ENCODE measurements around the gene KCNK6. TPM values are rescaled to one million over a fixed set of nuclear protein-coding genes. Genes with fewer than 3 reads are reported as not detected.

KCNK6 gene
- total RNA-seq, 1 experiment from 2014 or later = 18.3 TPM

GRCh38 chr19:38367041-38367440 is 47.4 kb downstream of the KCNK6 start:
- ATAC-seq = no peak
- POLR2A ChIA-PET = no interaction called here
- Mint-ChIP-seq H3K27ac (no peak overlapping the region), H3K4me3 (no peak overlapping the region), H3K9me3 (no peaks in the 10 kb centered on the region), H3K4me1 (no peaks in the 10 kb centered on the region), H3K36me3 (no peaks in the 10 kb centered on the region), H3K27me3 (ENCODE audit: low read depth) (peaks cover 35% of the 10 kb centered on the region)
- CTCF ChIA-PET = no interaction called here
- TF ChIP-seq ELF4 (CRISPR knock-in tag; IDR thresholded peaks at IDR 0.05; ENCODE audit: low read depth) = no peak
- no peak for TF ChIP-seq EMX1 (CRISPR knock-in tag; IDR thresholded peaks at IDR 0.05)
- no peak for TF ChIP-seq ZNF512 (CRISPR knock-in tag; IDR thresholded peaks at IDR 0.05; ENCODE audit: borderline replicate concordance)
- no peak for TF ChIP-seq CDX4 (CRISPR knock-in tag; IDR thresholded peaks at IDR 0.05; ENCODE audit: borderline replicate concordance)
- TF ChIP-seq AR (CRISPR knock-in tag; IDR thresholded peaks at IDR 0.05) = no peak
- no peak for TF ChIP-seq AFF4 (CRISPR knock-in tag; IDR thresholded peaks at IDR 0.05; ENCODE audit: borderline replicate concordance)
- no peak for TF ChIP-seq ETV6 (CRISPR knock-in tag; IDR thresholded peaks at IDR 0.05)
- DNase-seq (ENCODE audit: low spot score) = no peak

- Mint-ChIP-seq H3K4me1 (no peaks in the 10 kb centered on the region), H3K27ac (no peak overlapping the region), H3K36me3 (no peaks in the 10 kb centered on the region), H3K9me3 (no peaks in the 10 kb centered on the region), H3K27me3 (ENCODE audit: low read depth) (peaks cover 33% of the 10 kb centered on the region), H3K4me3 (no peak overlapping the region)
- TF ChIP-seq JUN (CRISPR knock-in tag; IDR thresholded peaks at IDR 0.05) (no peak), CTCF (IDR thresholded peaks at IDR 0.05) (no peak), NR1H2 (CRISPR knock-in tag; IDR thresholded peaks at IDR 0.05) (no peak), ZNF281 (CRISPR knock-in tag; IDR thresholded peaks at IDR 0.05) (no peak)
- DNase-seq (ENCODE audit: low spot score) (no peak), ATAC-seq (no peak)
- ChIA-PET CTCF (no interaction called here), POLR2A (no interaction called here)
These were observed 49.9 kb downstream of the KCNK6 start for GRCh38 chr19:38369584-38369983.

All from WTC11 (cell line).